ENCODE data around the gene TOX2. TPM values are rescaled to one million over a fixed set of nuclear protein-coding genes. Genes with fewer than 3 reads are reported as not detected.

Gene TOX2
- total and polyA plus RNA-seq, 2 of the 4 experiments (the other 2 are of a cell fraction): 1.3 to 17.5 TPM

DNA sequence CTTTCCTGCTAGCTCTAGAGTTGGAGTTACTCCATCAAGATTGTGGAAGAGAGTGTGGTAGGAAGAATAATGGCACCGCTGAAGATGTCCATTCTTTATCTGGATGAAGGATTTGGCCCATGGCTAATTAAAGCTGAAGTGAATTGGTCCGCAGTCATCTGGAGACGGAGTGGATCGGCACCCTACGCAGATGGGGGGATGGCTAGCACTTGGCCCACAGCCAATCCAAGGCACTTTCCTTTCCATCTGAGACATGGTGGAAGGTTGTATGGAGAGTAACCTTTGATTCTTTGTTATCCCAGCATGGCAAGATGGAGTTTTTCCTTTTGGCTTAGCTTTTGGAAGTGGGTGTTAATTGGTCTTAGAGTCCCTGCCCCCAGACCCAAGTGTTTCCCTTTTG, 184.0 kb downstream of the TOX2 start:
- no peak overlapping the region for H3K23ac ChIP-seq (ENCODE audit: low read depth, low read length)
- no peaks in the 10 kb centered on the region for H3K79me1 ChIP-seq (ENCODE audit: low read depth in 1 of 2, low read length in 2 of 2)
- H4K91ac ChIP-seq (ENCODE audit: insufficient read depth, low read depth, low read length): no peak overlapping the region
- dilution Hi-C loops (cut with HindIII; ENCODE audit: low sequenced_read_pairs, unreplicated experiment): no loop called here
- H3K4me1 ChIP-seq (ENCODE audit: control insufficient read depth, insufficient read depth, low read length): no peaks in the 10 kb centered on the region
- H3K9ac ChIP-seq (ENCODE audit: low read depth, low read length): no peak overlapping the region
- no peaks in the 10 kb centered on the region for H4K20me1 ChIP-seq (ENCODE audit: insufficient read depth, low read length)
- no peak overlapping the region for H2AK5ac ChIP-seq (ENCODE audit: low read depth, low read length)
- no peak overlapping the region for H2BK5ac ChIP-seq (ENCODE audit: low read depth, low read length, poor library complexity, severe bottlenecking)
- no TSS peak for BruUV-seq (replicated peaks)
- H3K4me2 ChIP-seq (ENCODE audit: low read depth, low read length): no peak overlapping the region
- intact Hi-C loops (cut with micrococcal nuclease): no loop called here
- peaks cover 5% of the 10 kb centered on the region; the same call in 1 of the 2 replicates for H3K9me3 ChIP-seq (ENCODE audit: control insufficient read depth, insufficient read depth, low read length)
- no peak overlapping the region for H3K4me3 ChIP-seq (ENCODE audit: insufficient read depth, low read depth, low read length)
- H3K18ac ChIP-seq (ENCODE audit: low read depth, low read length): no peak overlapping the region
- TF ChIP-seq POLR2A (IDR thresholded peaks at IDR 0.05; ENCODE audit: low read depth, low read length) (no peak), BHLHE40 (IDR thresholded peaks at IDR 0.05; ENCODE audit: low read depth, low read length) (no peak), CEBPB (IDR thresholded peaks at IDR 0.05; ENCODE audit: low read depth, low read length) (no peak), RFX5 (IDR thresholded peaks at IDR 0.05; ENCODE audit: low read depth, low read length) (no peak), SMC3 (IDR thresholded peaks at IDR 0.05; ENCODE audit: low read depth, low read length) (no peak), MAZ (IDR thresholded peaks at IDR 0.05; ENCODE audit: borderline replicate concordance, low read depth, low read length) (no peak), RCOR1 (IDR thresholded peaks at IDR 0.05; ENCODE audit: insufficient replicate concordance, low read length) (no peak), CHD1 (IDR thresholded peaks at IDR 0.05; ENCODE audit: low read depth, low read length) (no peak), FOS (IDR thresholded peaks at IDR 0.05; ENCODE audit: low read depth, low read length) (no peak), MXI1 (IDR thresholded peaks at IDR 0.05; ENCODE audit: borderline replicate concordance, low read depth, low read length) (no peak), NFE2L2 (IDR thresholded peaks at IDR 0.05; ENCODE audit: low read depth, low read length) (no peak), RAD21 (IDR thresholded peaks at IDR 0.05; ENCODE audit: low read length) (no peak), MAFK (IDR thresholded peaks at IDR 0.05; ENCODE audit: low read depth, low read length) (no peak)
- TF ChIP-seq, protein P1, sequence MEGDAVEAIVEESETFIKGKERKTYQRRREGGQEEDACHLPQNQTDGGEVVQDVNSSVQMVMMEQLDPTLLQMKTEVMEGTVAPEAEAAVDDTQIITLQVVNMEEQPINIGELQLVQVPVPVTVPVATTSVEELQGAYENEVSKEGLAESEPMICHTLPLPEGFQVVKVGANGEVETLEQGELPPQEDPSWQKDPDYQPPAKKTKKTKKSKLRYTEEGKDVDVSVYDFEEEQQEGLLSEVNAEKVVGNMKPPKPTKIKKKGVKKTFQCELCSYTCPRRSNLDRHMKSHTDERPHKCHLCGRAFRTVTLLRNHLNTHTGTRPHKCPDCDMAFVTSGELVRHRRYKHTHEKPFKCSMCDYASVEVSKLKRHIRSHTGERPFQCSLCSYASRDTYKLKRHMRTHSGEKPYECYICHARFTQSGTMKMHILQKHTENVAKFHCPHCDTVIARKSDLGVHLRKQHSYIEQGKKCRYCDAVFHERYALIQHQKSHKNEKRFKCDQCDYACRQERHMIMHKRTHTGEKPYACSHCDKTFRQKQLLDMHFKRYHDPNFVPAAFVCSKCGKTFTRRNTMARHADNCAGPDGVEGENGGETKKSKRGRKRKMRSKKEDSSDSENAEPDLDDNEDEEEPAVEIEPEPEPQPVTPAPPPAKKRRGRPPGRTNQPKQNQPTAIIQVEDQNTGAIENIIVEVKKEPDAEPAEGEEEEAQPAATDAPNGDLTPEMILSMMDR (conservative IDR thresholded peaks at IDR 0.05; ENCODE audit: low read depth, low read length): no peak
- TF ChIP-seq, protein P2, sequence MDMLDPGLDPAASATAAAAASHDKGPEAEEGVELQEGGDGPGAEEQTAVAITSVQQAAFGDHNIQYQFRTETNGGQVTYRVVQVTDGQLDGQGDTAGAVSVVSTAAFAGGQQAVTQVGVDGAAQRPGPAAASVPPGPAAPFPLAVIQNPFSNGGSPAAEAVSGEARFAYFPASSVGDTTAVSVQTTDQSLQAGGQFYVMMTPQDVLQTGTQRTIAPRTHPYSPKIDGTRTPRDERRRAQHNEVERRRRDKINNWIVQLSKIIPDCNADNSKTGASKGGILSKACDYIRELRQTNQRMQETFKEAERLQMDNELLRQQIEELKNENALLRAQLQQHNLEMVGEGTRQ (IDR thresholded peaks at IDR 0.05; ENCODE audit: low read depth, low read length): no peak
- TF ChIP-seq, protein P3, sequence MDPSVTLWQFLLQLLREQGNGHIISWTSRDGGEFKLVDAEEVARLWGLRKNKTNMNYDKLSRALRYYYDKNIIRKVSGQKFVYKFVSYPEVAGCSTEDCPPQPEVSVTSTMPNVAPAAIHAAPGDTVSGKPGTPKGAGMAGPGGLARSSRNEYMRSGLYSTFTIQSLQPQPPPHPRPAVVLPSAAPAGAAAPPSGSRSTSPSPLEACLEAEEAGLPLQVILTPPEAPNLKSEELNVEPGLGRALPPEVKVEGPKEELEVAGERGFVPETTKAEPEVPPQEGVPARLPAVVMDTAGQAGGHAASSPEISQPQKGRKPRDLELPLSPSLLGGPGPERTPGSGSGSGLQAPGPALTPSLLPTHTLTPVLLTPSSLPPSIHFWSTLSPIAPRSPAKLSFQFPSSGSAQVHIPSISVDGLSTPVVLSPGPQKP (IDR thresholded peaks at IDR 0.05; ENCODE audit: borderline replicate concordance, low read depth, low read length): no peak
- 93% methylated on average over 3 of the region's 5 CpGs; no CpG with 5 or more reads in 1 of the 2 experiments for WGBS, 2 experiments (ENCODE audit: extremely low coverage in 2 of 2, insufficient read length in 1 of 2)
- DNase-seq (no peak), ATAC-seq (ENCODE audit: low read depth) (no peak)
- H3K4ac ChIP-seq (ENCODE audit: low read depth, low read length): no peak overlapping the region
- no peak overlapping the region for H2BK15ac ChIP-seq (ENCODE audit: low read depth, low read length)
- no peak overlapping the region for H3K27ac ChIP-seq (ENCODE audit: insufficient read depth, low read length)
- H2BK20ac ChIP-seq (ENCODE audit: low read depth, low read length): no peak overlapping the region
- peaks cover 2% of the 10 kb centered on the region for H3K27me3 ChIP-seq (ENCODE audit: control insufficient read depth, insufficient read depth, low read length)
- no peak overlapping the region for H3K56ac ChIP-seq (ENCODE audit: extremely low read depth, insufficient read depth, low read length)
- H2AFZ ChIP-seq (replicated peaks; ENCODE audit: low read length, poor library complexity): no peak overlapping the region
- H4K5ac ChIP-seq (ENCODE audit: low read depth, low read length): no peak overlapping the region
- no peaks in the 10 kb centered on the region for H3K9me1 ChIP-seq (ENCODE audit: insufficient read depth, low read length)
- no peaks in the 10 kb centered on the region for H3K36me3 ChIP-seq (ENCODE audit: control insufficient read depth, insufficient read depth, low read length)
- ChIA-PET POLR2A (ENCODE audit: unreplicated experiment) (no interaction called here), CTCF (no interaction called here)
- no peak overlapping the region for H2BK120ac ChIP-seq (ENCODE audit: low read depth, low read length)
- H3K14ac ChIP-seq (replicated peaks; ENCODE audit: low read depth, low read length): no peak overlapping the region
- in situ Hi-C loops (cut with MboI; ENCODE audit: low sequenced_read_pairs): loop anchor here (10.0 kb wide), 1 partner anchor 644 kb away; the partner anchor contains the start of gene SRSF6
- H2AK9ac ChIP-seq (replicated peaks; ENCODE audit: low read depth, low read length, poor library complexity): no peak overlapping the region
- H4K8ac ChIP-seq (ENCODE audit: low read depth in 2 of 2, low read length in 2 of 2): no peak overlapping the region

Data from IMR-90 (cell line).